Neutrophil (primary cell): ENCODE data around the gene ESYT3.

Experiments used
- H3K27ac ChIP-seq: fragments of 200-600 bp; sonication (generic); 2 replicates; pipeline ENCODE4 v1.5.1; 2016; ENCODE audit warnings: mild to moderate bottlenecking, moderate library complexity
- H3K27me3 ChIP-seq: fragments of 200-600 bp; sonication (generic); 2 replicates; pipeline ENCODE4 v1.6.0; 2016; ENCODE audit warnings: mild to moderate bottlenecking
- H3K36me3 ChIP-seq: fragments of 200-600 bp; sonication (generic); 2 replicates; pipeline ENCODE4 v1.5.1; 2017
- H3K4me1 ChIP-seq, 2 experiments: fragments of 200-600 bp in 1 of 2; sonication (generic) in 1 of 2; 1 replicate in 1 of 2; 2 replicates in 1 of 2; pipeline versions ENCODE4 v1.5.1 to v1.6.1; 2013 to 2016; ENCODE audit warnings: low read depth in 1 of 2, low read length in 1 of 2, mild to moderate bottlenecking in 1 of 2, moderate library complexity in 1 of 2; ENCODE audit not compliant: control insufficient read depth in 1 of 2, insufficient read depth in 1 of 2
- H3K4me3 ChIP-seq, 2 experiments: fragments of 200-600 bp in 1 of 2; sonication (generic) in 1 of 2; 1 replicate in 1 of 2; 2 replicates in 1 of 2; pipeline ENCODE4 v1.5.1; 2013 to 2016; ENCODE audit warnings: low read depth in 1 of 2, low read length in 1 of 2, mild to moderate bottlenecking in 1 of 2, moderate library complexity in 1 of 2
- H3K9me3 ChIP-seq: fragments of 200-600 bp; sonication (generic); 2 replicates; pipeline ENCODE4 v1.5.1; 2016
- CTCF ChIP-seq: fragments of 200-600 bp; sonication (generic); IDR thresholded peaks from 2 replicates; pipeline ENCODE4 v1.5.1; 2016; ENCODE audit warnings: antibody characterized with exemption

ESYT3 gene

GRCh38 chr3:138465451-138465850 is 31.0 kb downstream of the ESYT3 start:
- Histone ChIP-seq H3K4me3 (no peak overlapping the region), H3K27ac (no peak overlapping the region), H3K9me3 (no peaks in the 10 kb centered on the region), H3K4me1 (no peaks in the 10 kb centered on the region), H3K36me3 (no peaks in the 10 kb centered on the region), H3K27me3 (no peaks in the 10 kb centered on the region)
- TF ChIP-seq CTCF, result no peak

- Histone ChIP-seq H3K4me3 (no peak overlapping the region), H3K9me3 (no peaks in the 10 kb centered on the region), H3K4me1 (no peaks in the 10 kb centered on the region), H3K27me3 (no peaks in the 10 kb centered on the region), H3K36me3 (no peaks in the 10 kb centered on the region), H3K27ac (no peak overlapping the region)
- TF ChIP-seq CTCF, result no peak
Observed at GRCh38 chr3:138465925-138466324, 31.5 kb downstream of the ESYT3 start.

- no peaks in the 10 kb centered on the region for H3K4me1 ChIP-seq
- no peak overlapping the region for H3K4me3 ChIP-seq
- TF ChIP-seq CTCF, result no peak
- no peaks in the 10 kb centered on the region for H3K36me3 ChIP-seq
- H3K27ac ChIP-seq, result no peak overlapping the region
- no peaks in the 10 kb centered on the region for H3K9me3 ChIP-seq
- no peaks in the 10 kb centered on the region for H3K27me3 ChIP-seq
Observed at GRCh38 chr3:138467931-138468330, 33.5 kb downstream of the ESYT3 start.

- H3K4me3 ChIP-seq, result no peak overlapping the region
- H3K27ac ChIP-seq, result no peak overlapping the region
- H3K36me3 ChIP-seq, result no peaks in the 10 kb centered on the region
- no peaks in the 10 kb centered on the region for H3K4me1 ChIP-seq
- H3K9me3 ChIP-seq, result no peaks in the 10 kb centered on the region
- no peak for TF ChIP-seq CTCF
- no peaks in the 10 kb centered on the region for H3K27me3 ChIP-seq
Observed at GRCh38 chr3:138468451-138468850, 34.0 kb downstream of the ESYT3 start.

GRCh38 chr3:138468886-138469285 is 34.5 kb downstream of the ESYT3 start:
- H3K4me1 ChIP-seq, result no peaks in the 10 kb centered on the region
- no peak overlapping the region for H3K27ac ChIP-seq
- H3K36me3 ChIP-seq, result no peaks in the 10 kb centered on the region
- no peaks in the 10 kb centered on the region for H3K9me3 ChIP-seq
- TF ChIP-seq CTCF, result no peak
- no peak overlapping the region for H3K4me3 ChIP-seq
- no peaks in the 10 kb centered on the region for H3K27me3 ChIP-seq

- Histone ChIP-seq H3K9me3 (no peaks in the 10 kb centered on the region), H3K36me3 (no peaks in the 10 kb centered on the region), H3K4me3 (no peak overlapping the region), H3K27me3 (no peaks in the 10 kb centered on the region), H3K27ac (no peak overlapping the region), H3K4me1 (no peaks in the 10 kb centered on the region)
- no peak for TF ChIP-seq CTCF
Observed at GRCh38 chr3:138469874-138470273, 35.5 kb downstream of the ESYT3 start.
